ENCODE measurements around the gene BEGAIN. TPM values are rescaled to one million over a fixed set of nuclear protein-coding genes. Genes with fewer than 3 reads are reported as not detected.
"Not testable (repeated sequence)": the region's sequence is repeated elsewhere in the genome, so short reads cannot be mapped to it uniquely, and the experiment has no call there.

The BEGAIN gene
- total RNA-seq, 2 donors from 2014 or later, result 0.74 to 0.99 TPM

- intact Hi-C loops (cut with DNase I), result loop anchor here (10.0 kb wide), 1 partner anchor 120 kb away; no protein-coding TSS in a partner anchor
- Histone ChIP-seq H3K4me1 (no peaks in the 10 kb centered on the region), H3K9ac (ENCODE audit: low read depth in 2 of 2, low read length in 2 of 2) (no peak overlapping the region), H3K9me3 (no peaks in the 10 kb centered on the region), H3K27me3 (no peaks in the 10 kb centered on the region), H3K4me3 (no peak overlapping the region), H3K27ac (no peak overlapping the region), H3K36me3 (no peaks in the 10 kb centered on the region)
- peak; percentile 15 for DNase-seq
- no peak for TF ChIP-seq CTCF (IDR thresholded peaks at IDR 0.05)
These were observed 62.8 kb downstream of the BEGAIN start for GRCh38 chr14:100524233-100524932.

DNA sequence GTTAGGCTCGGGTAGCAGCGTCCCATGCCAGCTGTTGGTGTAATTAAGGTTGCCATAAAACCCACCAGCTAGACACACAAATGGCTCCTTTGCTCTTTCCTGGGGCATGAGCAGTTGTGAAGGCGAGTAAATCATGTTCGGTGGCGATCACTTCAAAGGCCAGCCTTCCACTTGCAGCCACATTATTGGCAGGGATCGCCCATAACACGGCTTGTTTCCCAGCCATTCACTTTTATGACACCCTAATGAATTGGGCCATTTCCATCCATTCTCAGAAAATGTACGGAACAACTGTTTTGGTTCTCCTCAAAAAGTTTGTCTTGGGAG is 63.4 kb downstream of the BEGAIN start:
- no peaks in the 10 kb centered on the region for H3K4me1 ChIP-seq
- no peak overlapping the region for H3K4me3 ChIP-seq
- H3K36me3 ChIP-seq, result no peaks in the 10 kb centered on the region
- no peaks in the 10 kb centered on the region for H3K27me3 ChIP-seq
- no peaks in the 10 kb centered on the region for H3K9me3 ChIP-seq
- no peak overlapping the region for H3K9ac ChIP-seq (ENCODE audit: low read depth in 2 of 2, low read length in 2 of 2)
- TF ChIP-seq CTCF (IDR thresholded peaks at IDR 0.05), result no peak
- no peak overlapping the region for H3K27ac ChIP-seq
- DNase-seq, result peak; percentile 44
- intact Hi-C loops (cut with DNase I), result loop anchor here (10.0 kb wide), 1 partner anchor 121 kb away; no protein-coding TSS in a partner anchor

GRCh38 chr14:100523131-100523842 is 63.9 kb downstream of the BEGAIN start:
- Histone ChIP-seq H3K27me3 (no peaks in the 10 kb centered on the region), H3K27ac (no peak overlapping the region), H3K36me3 (no peaks in the 10 kb centered on the region), H3K9me3 (no peaks in the 10 kb centered on the region), H3K4me3 (no peak overlapping the region), H3K9ac (ENCODE audit: low read depth in 2 of 2, low read length in 2 of 2) (no peak overlapping the region), H3K4me1 (no peaks in the 10 kb centered on the region)
- no peak for TF ChIP-seq CTCF (IDR thresholded peaks at IDR 0.05)
- intact Hi-C loops (cut with DNase I), result loop anchor here (10.0 kb wide), 1 partner anchor 122 kb away; no protein-coding TSS in a partner anchor
- DNase-seq, result peak; percentile 14

DNA sequence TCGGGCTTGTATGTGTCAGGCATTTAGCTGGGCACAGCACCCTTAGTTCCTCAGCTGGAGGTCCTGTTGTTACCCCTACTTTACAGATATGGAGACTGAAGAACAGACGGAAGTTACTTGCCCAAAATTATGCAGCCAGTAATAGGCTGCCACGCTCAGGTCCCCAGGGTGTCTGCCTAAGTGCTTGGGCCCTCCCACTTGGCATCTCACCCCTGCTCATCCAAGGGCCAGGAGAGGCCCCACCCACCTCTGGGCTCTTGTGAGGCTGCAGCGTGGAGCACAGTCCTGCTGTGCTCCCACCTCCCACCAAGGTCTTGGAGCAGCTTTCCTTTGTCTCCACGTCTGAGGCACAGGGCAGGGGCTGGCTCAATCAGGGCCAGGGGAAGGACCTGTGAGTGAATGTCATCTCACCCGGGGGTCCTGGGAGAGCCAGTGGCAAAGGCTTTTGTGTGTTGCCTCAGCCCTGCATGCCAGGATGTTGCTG is 64.6 kb downstream of the BEGAIN start:
- intact Hi-C loops (cut with DNase I), result loop anchor here (10.0 kb wide), 1 partner anchor 122 kb away; no protein-coding TSS in a partner anchor
- Histone ChIP-seq H3K27ac (no peak overlapping the region), H3K36me3 (no peaks in the 10 kb centered on the region), H3K27me3 (no peaks in the 10 kb centered on the region), H3K4me3 (no peak overlapping the region), H3K9ac (ENCODE audit: low read depth in 2 of 2, low read length in 2 of 2) (no peak overlapping the region), H3K9me3 (no peaks in the 10 kb centered on the region), H3K4me1 (no peaks in the 10 kb centered on the region)
- no peak for TF ChIP-seq CTCF (IDR thresholded peaks at IDR 0.05)
- peak; percentile 22 for DNase-seq

- H3K36me3 ChIP-seq; H3K4me3 ChIP-seq; DNase-seq; H3K4me1 ChIP-seq; H3K9me3 ChIP-seq; intact Hi-C loops (cut with DNase I); H3K27ac ChIP-seq; H3K27me3 ChIP-seq; H3K9ac ChIP-seq (ENCODE audit: low read depth in 2 of 2, low read length in 2 of 2): not testable (repeated sequence)
These were observed 81.2 kb downstream of the BEGAIN start for GRCh38 chr14:100506053-100506452.
